T-helper 9 cell (primary cell): ENCODE data around the gene KIAA1755.

Experiments used
- DNase-seq: peaks from one replicate; pipeline ENCODE4 v3.0.0-alpha.2; 2020

The KIAA1755 gene

DNA sequence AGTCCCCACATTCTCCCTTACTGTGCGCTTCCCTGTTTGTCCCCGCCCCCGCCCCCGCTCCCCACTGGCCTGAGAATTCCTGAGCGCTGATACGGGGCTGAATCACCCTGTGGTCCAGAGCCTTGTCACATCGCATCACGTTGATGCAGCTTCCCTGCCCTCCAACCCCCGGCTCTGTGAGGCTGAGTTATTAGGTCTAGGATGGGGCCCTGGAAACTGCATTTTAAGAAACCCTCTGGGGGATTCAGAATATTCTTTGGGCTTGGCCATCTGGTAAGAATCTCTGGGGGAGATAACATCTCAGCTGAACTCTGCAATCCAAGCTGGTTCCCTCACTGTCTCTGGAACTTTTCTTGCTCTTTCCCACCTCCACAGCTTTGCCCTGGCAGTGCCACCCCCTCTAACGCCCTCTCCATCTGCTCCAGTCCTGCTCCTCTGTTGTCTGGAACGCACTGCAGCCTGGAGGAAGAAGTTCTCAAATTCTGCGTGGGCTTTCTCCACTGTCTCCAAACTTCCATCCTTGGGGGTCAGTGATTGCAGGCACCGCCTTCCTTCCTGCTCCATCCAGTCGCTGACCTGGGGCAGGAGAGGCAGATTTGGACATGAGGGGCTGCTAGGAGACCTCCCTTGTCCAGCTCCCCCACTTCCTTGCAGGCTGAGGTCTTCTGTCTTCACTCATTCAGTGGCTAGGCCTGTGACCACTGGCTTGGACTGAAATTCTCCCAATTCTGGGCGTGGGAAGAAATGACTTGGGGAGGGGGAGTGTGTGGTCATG lies 42.6 kb downstream of the KIAA1755 start:
- DNase-seq: no peak

- DNase-seq: no peak
Observed at GRCh38 chr20:38216746-38217595, 43.6 kb downstream of the KIAA1755 start.

- DNase-seq: no peak
Observed at GRCh38 chr20:38216201-38216600, 44.3 kb downstream of the KIAA1755 start.

GRCh38 chr20:38215194-38216182 lies 45.0 kb downstream of the KIAA1755 start:
- DNase-seq: no peak

DNA sequence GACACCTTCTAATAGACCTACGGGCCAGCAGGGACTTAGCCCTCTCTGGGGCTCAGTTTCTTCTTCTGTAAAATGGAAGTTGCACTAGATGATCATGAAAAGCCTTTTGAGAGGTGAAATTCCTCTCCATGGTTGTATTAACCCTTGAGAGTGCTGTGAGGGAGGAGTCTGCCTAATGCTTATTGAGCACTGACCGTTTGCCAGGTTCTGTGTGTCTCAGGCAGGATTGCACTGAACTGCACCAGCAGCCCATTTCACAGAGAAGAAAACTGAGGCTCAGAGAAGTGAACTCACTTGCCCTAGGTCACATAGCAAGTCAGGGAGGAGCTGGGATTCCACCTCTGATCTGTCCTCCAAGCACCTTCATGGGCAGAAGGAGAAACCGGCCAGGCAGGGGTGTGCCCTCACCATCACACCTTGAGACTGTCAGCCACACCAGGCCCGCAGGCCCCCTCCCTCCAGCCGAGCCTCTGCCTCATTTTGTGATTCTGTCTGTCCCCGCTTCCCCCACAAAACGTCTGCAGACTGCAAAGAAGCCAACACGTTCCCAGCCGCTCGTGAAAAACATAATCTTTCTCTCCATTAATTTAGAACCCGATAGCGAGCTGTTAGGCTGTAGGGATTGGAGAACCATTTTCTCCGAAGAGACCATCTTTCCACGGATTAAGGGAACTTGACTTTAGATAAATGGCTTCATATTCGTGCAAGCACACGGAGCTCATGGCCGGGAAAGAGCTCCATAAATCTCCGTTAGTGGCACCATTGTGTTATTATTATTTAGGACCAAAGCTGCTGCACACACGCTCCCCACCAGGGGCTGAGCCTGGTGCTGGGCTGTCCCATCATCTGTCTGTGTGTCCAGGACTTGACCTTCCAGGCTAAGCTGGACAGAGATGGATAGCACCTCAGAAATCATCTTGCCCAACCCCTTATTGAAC lies 46.0 kb downstream of the KIAA1755 start:
- DNase-seq: no peak

GRCh38 chr20:38213607-38213940 lies 47.0 kb downstream of the KIAA1755 start:
- DNase-seq: no peak

GRCh38 chr20:38212806-38213606 lies 47.5 kb downstream of the KIAA1755 start:
- DNase-seq: no peak

- DNase-seq: no peak
Observed at GRCh38 chr20:38211200-38212097, 49.1 kb downstream of the KIAA1755 start.

GRCh38 chr20:38210741-38211140 lies 49.8 kb downstream of the KIAA1755 start:
- no peak for DNase-seq

GRCh38 chr20:38209736-38210405 lies 50.7 kb downstream of the KIAA1755 start:
- DNase-seq: no peak

GRCh38 chr20:38209054-38209675 lies 51.4 kb downstream of the KIAA1755 start:
- no peak for DNase-seq

DNA sequence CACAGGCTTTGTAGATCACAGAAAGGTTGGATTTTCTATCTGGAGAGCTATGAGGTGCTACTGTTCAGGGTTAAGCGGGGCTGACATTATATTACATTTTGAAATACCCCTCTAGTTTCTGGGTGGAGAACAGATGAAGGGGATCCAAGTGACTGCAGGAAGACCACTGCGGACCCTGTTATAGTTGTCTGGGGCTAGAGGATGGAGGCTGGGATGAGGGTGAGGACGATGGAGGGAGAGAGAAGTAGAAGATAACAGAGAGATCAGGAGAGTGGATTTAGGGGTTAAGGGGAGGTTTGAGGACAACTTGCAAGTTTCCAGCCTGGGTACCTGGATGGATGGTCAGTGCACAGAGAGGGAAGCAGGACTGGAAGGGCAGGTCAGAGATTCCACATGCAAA lies 52.0 kb downstream of the KIAA1755 start:
- no peak for DNase-seq

DNA sequence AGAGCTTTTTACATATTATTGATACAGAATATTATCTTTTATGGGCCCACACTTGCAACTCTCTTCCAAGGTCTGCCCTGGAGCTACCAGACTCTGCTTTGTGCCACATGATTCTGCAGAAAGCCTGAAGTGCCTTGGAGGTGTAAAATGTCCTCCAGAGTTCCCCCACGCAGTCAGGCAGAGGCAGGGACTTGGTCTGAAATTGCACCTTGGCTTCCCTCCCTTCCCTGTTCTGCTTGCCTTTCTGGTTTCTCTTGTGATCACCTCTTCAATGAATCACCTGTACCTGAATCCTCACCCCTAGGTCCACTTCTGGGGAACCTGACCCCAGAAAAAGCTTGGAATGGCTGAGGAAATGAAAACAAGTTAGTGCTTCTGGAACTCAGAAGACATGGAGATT lies 52.4 kb downstream of the KIAA1755 start:
- no peak for DNase-seq

- no peak for DNase-seq
Observed at GRCh38 chr20:38207621-38208020, 52.9 kb downstream of the KIAA1755 start.

GRCh38 chr20:38205001-38205400 lies 55.5 kb downstream of the KIAA1755 start:
- no peak for DNase-seq

DNA sequence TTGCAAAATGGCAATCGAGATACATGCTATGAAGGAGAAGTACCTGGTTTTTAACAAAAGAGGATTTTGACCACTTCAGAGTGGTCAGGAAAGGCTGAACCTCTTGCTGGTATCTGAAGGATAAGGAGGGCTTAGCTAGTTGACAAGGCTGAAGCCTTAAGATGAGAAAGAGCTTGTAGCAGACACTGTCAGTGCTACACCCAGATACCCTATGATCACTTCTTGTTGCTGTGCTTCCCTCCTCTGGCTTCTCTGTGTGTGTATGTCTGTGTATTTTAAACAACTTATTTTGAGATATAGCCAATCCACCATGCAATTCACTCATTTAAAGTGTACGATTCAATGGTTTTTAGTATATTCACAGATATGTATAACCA lies 56.6 kb downstream of the KIAA1755 start:
- no peak for DNase-seq

GRCh38 chr20:38203337-38203980 lies 57.1 kb downstream of the KIAA1755 start:
- no peak for DNase-seq

DNA sequence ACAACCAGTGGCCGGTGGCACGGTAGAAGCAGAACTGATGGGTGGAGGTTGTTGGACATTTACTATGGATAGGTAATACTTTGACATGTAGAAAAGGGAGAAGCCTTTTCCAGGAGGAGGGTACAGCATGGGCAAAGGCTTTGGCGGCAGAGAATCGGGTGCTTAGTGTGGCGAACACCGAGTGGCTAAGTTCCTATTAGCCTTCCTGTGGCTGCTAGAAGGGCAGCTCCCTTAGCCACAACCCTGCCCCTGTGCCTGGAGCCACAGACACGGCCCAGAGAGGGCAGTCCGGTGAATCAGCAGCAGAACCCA lies 57.6 kb downstream of the KIAA1755 start:
- DNase-seq: no peak
